Karpas-422 (cell line): ENCODE results near the gene TMEM132E. TPM values are rescaled to one million over a fixed set of nuclear protein-coding genes. Genes with fewer than 3 reads are reported as not detected.

ENCODE experiments used
- DNase-seq: peaks from one replicate; pipeline ENCODE4 v3.0.0-alpha.2; 2015
- H2AFZ ChIP-seq: fragments of 200-600 bp; sonication (generic); 2 replicates; pipeline ENCODE4 v1.6.1; 2014; ENCODE audit warnings: antibody characterized with exemption, low read length, mixed read lengths
- H3K27ac ChIP-seq: fragments of 200-600 bp; sonication (generic); 2 replicates; pipeline ENCODE4 v1.5.1; 2014; ENCODE audit warnings: mild to moderate bottlenecking, low read length, moderate library complexity
- H3K27me3 ChIP-seq: fragments of 200-600 bp; sonication (generic); 2 replicates; pipeline ENCODE4 v1.6.1; 2014; ENCODE audit warnings: low read length, mixed read lengths
- H3K36me3 ChIP-seq: fragments of 200-600 bp; sonication (generic); 2 replicates; pipeline ENCODE4 v1.6.1; 2014; ENCODE audit warnings: low read length, mixed read lengths; ENCODE audit not compliant: insufficient read depth
- H3K4me1 ChIP-seq: fragments of 200-600 bp; sonication (generic); 2 replicates; pipeline ENCODE4 v1.6.1; 2014; ENCODE audit warnings: mild to moderate bottlenecking, low read length, mixed read lengths
- H3K4me2 ChIP-seq: fragments of 200-600 bp; sonication (generic); 2 replicates; pipeline ENCODE4 v1.6.1; 2014; ENCODE audit warnings: low read length, low read depth, mild to moderate bottlenecking; ENCODE audit not compliant: poor library complexity, severe bottlenecking
- H3K4me3 ChIP-seq: fragments of 200-600 bp; sonication (generic); 2 replicates; pipeline ENCODE4 v1.5.1; 2014; ENCODE audit warnings: mild to moderate bottlenecking, antibody characterized with exemption, low read length, mixed read lengths
- H3K79me2 ChIP-seq: fragments of 200-600 bp; sonication (generic); 2 replicates; pipeline ENCODE4 v1.6.1; 2014; ENCODE audit warnings: mild to moderate bottlenecking, low read length, mixed read lengths
- H3K9ac ChIP-seq: fragments of 200-600 bp; sonication (generic); 2 replicates; pipeline ENCODE4 v1.6.0; 2014; ENCODE audit warnings: low read length
- H3K9me2 ChIP-seq: fragments of 200-600 bp; sonication (generic), shearing (Covaris generic); replicated peaks from 2 replicates; pipeline ENCODE4 v1.6.0; 2014; ENCODE audit warnings: mild to moderate bottlenecking, low read length, moderate library complexity; ENCODE audit not compliant: insufficient read depth
- H3K9me3 ChIP-seq: fragments of 300-700, 200-600 bp; sonication (generic); 2 replicates; pipeline ENCODE4 v1.6.1; 2014; ENCODE audit warnings: low read length, mixed read lengths
- H4K20me1 ChIP-seq: fragments of 200-600 bp; sonication (generic); 2 replicates; pipeline ENCODE4 v1.6.1; 2014; ENCODE audit warnings: mild to moderate bottlenecking, antibody characterized with exemption, low read length, low read depth; ENCODE audit not compliant: insufficient read depth
- total RNA-seq: library from RNA; depleted of rRNA; stranded (reverse); fragments of >200 nt; shearing (Covaris generic); gene quantifications from 2 replicates; pipeline ENCODE4 v1.2.3, GENCODE V29; 2014; ENCODE audit warnings: low replicate concordance

TMEM132E gene
- total RNA-seq, 1 experiment from 2014 or later, result not detected

- no peaks in the 10 kb centered on the region for H3K4me1 ChIP-seq
- H3K36me3 ChIP-seq, result no peaks in the 10 kb centered on the region
- H3K9me2 ChIP-seq, result no peaks in the 10 kb centered on the region
- no peaks in the 10 kb centered on the region for H4K20me1 ChIP-seq
- no peaks in the 10 kb centered on the region for H3K9me3 ChIP-seq
- H3K9ac ChIP-seq, result no peak overlapping the region
- no peaks in the 10 kb centered on the region for H3K27me3 ChIP-seq
- no peak overlapping the region for H2AFZ ChIP-seq
- no peak for DNase-seq
- H3K27ac ChIP-seq, result no peak overlapping the region
- H3K4me3 ChIP-seq, result no peak overlapping the region
- no peak overlapping the region for H3K4me2 ChIP-seq
- no peaks in the 10 kb centered on the region for H3K79me2 ChIP-seq
These were observed 18.9 kb downstream of the TMEM132E start for GRCh38 chr17:34598161-34598776.

GRCh38 chr17:34601416-34601815, 22.0 kb downstream of the TMEM132E start:
- H3K9me2 ChIP-seq, result no peaks in the 10 kb centered on the region
- no peak overlapping the region for H2AFZ ChIP-seq
- H3K27me3 ChIP-seq, result no peaks in the 10 kb centered on the region
- no peak overlapping the region for H3K9ac ChIP-seq
- no peaks in the 10 kb centered on the region for H3K36me3 ChIP-seq
- no peaks in the 10 kb centered on the region for H3K4me1 ChIP-seq
- no peak overlapping the region for H3K27ac ChIP-seq
- no peaks in the 10 kb centered on the region for H3K79me2 ChIP-seq
- no peak overlapping the region for H3K4me2 ChIP-seq
- no peak for DNase-seq
- no peaks in the 10 kb centered on the region for H3K9me3 ChIP-seq
- no peaks in the 10 kb centered on the region for H4K20me1 ChIP-seq
- no peak overlapping the region for H3K4me3 ChIP-seq

DNA sequence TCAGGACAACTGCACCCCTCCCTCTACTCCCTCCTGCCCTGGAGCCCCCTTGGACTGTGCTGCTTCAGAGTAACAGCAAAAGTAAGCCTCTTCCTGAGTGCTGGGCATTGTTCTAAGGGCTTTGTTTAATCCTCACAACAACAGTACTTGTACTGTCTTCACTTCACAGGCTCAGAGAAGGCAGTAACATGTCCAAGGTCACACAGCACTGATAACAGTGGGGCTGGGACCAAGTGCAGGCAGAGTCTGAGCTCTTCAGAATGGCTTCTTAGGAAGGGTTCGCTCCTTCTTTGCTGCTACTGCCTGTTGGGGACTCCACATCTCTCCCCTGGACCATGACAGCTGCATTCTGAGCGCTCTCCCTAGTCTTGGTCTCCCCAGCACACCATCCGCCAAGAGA, 24.6 kb downstream of the TMEM132E start:
- H3K9me3 ChIP-seq, result no peaks in the 10 kb centered on the region
- H3K27me3 ChIP-seq, result no peaks in the 10 kb centered on the region
- H2AFZ ChIP-seq, result no peak overlapping the region
- no peak overlapping the region for H3K4me3 ChIP-seq
- H4K20me1 ChIP-seq, result no peaks in the 10 kb centered on the region
- no peaks in the 10 kb centered on the region for H3K79me2 ChIP-seq
- no peaks in the 10 kb centered on the region for H3K4me1 ChIP-seq
- H3K9me2 ChIP-seq, result no peaks in the 10 kb centered on the region
- no peak overlapping the region for H3K9ac ChIP-seq
- no peak overlapping the region for H3K27ac ChIP-seq
- no peak for DNase-seq
- no peaks in the 10 kb centered on the region for H3K36me3 ChIP-seq
- no peak overlapping the region for H3K4me2 ChIP-seq

DNA sequence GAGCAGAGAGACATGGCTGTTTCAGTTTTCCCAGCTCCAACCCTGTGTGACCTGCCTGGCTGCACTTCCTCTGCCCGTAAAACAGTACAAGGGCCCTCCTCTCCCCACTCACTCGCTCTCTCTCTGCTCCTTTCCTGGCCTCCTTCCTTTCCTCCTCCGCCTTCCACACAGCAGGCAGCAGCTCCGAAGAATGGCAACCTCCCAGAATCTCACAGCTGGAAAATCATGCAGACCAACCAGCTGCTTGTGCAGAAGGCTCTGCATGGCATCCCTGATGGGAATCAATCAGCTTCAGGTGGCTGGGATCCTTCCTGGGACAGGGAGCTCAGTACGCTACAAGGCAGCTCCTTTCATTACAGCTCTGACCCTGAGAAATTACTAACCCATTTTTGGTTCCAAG, 27.4 kb downstream of the TMEM132E start:
- H3K27me3 ChIP-seq, result no peaks in the 10 kb centered on the region
- no peak overlapping the region for H2AFZ ChIP-seq
- no peaks in the 10 kb centered on the region for H4K20me1 ChIP-seq
- H3K9ac ChIP-seq, result no peak overlapping the region
- H3K4me3 ChIP-seq, result no peak overlapping the region
- no peak overlapping the region for H3K27ac ChIP-seq
- H3K79me2 ChIP-seq, result no peaks in the 10 kb centered on the region
- no peak overlapping the region for H3K4me2 ChIP-seq
- H3K9me3 ChIP-seq, result no peaks in the 10 kb centered on the region
- DNase-seq, result no peak
- no peaks in the 10 kb centered on the region for H3K4me1 ChIP-seq
- no peaks in the 10 kb centered on the region for H3K36me3 ChIP-seq
- no peaks in the 10 kb centered on the region for H3K9me2 ChIP-seq

- no peak overlapping the region for H3K4me2 ChIP-seq
- no peaks in the 10 kb centered on the region for H3K36me3 ChIP-seq
- DNase-seq, result no peak
- H3K9me2 ChIP-seq, result no peaks in the 10 kb centered on the region
- no peak overlapping the region for H3K27ac ChIP-seq
- no peak overlapping the region for H3K9ac ChIP-seq
- no peak overlapping the region for H2AFZ ChIP-seq
- H3K4me1 ChIP-seq, result no peaks in the 10 kb centered on the region
- no peaks in the 10 kb centered on the region for H3K79me2 ChIP-seq
- no peaks in the 10 kb centered on the region for H3K9me3 ChIP-seq
- H3K4me3 ChIP-seq, result no peak overlapping the region
- H4K20me1 ChIP-seq, result no peaks in the 10 kb centered on the region
- H3K27me3 ChIP-seq, result no peaks in the 10 kb centered on the region
These were observed 28.5 kb downstream of the TMEM132E start for GRCh38 chr17:34607917-34608316.

- Histone ChIP-seq H3K4me2 (no peak overlapping the region), H3K9ac (no peak overlapping the region), H4K20me1 (no peaks in the 10 kb centered on the region)
These were observed 29.8 kb downstream of the TMEM132E start for GRCh38 chr17:34609210-34609609.

DNA sequence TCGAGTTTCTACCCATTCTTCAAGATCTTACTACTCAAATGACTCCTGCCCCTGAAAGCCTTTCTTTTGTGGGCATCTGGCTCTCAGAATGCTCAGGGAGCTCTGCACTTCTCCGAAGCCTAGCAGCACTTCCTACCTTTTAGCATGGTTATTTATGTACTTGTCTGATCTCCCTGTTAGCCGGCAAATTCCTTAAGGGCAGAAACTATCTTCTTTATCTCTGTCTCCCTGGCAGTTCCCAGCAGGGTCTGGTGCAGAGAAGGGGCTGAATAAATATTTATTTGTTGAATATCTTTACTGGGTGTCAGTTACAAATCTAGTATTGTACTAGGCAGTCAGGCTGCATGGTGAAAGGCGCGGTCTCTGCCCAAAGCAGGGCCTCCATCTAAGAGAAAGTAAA, 30.7 kb downstream of the TMEM132E start:
- H3K79me2 ChIP-seq, result no peaks in the 10 kb centered on the region
- H3K9ac ChIP-seq, result no peak overlapping the region
- no peaks in the 10 kb centered on the region for H3K9me3 ChIP-seq
- no peak overlapping the region for H3K4me3 ChIP-seq
- no peaks in the 10 kb centered on the region for H3K36me3 ChIP-seq
- no peaks in the 10 kb centered on the region for H3K4me1 ChIP-seq
- H3K9me2 ChIP-seq, result no peaks in the 10 kb centered on the region
- H2AFZ ChIP-seq, result no peak overlapping the region
- H3K4me2 ChIP-seq, result no peak overlapping the region
- no peak for DNase-seq
- no peaks in the 10 kb centered on the region for H3K27me3 ChIP-seq
- H4K20me1 ChIP-seq, result no peaks in the 10 kb centered on the region
- no peak overlapping the region for H3K27ac ChIP-seq

More at GRCh38 chr17:34609210-34609609, 29.8 kb downstream of the TMEM132E start:
- H3K36me3 ChIP-seq, result no peaks in the 10 kb centered on the region
- H3K4me1 ChIP-seq, result no peaks in the 10 kb centered on the region
- H3K4me3 ChIP-seq, result no peak overlapping the region
- no peaks in the 10 kb centered on the region for H3K9me2 ChIP-seq
- DNase-seq, result no peak
- no peak overlapping the region for H2AFZ ChIP-seq
- no peaks in the 10 kb centered on the region for H3K27me3 ChIP-seq
- no peak overlapping the region for H3K27ac ChIP-seq
- H3K9me3 ChIP-seq, result no peaks in the 10 kb centered on the region
- no peaks in the 10 kb centered on the region for H3K79me2 ChIP-seq

GRCh38 chr17:34610506-34610905, 31.1 kb downstream of the TMEM132E start:
- no peak overlapping the region for H2AFZ ChIP-seq
- H3K27me3 ChIP-seq, result no peaks in the 10 kb centered on the region
- no peaks in the 10 kb centered on the region for H3K79me2 ChIP-seq
- H3K9ac ChIP-seq, result no peak overlapping the region
- no peaks in the 10 kb centered on the region for H3K36me3 ChIP-seq
- no peaks in the 10 kb centered on the region for H4K20me1 ChIP-seq
- no peaks in the 10 kb centered on the region for H3K9me2 ChIP-seq
- no peaks in the 10 kb centered on the region for H3K9me3 ChIP-seq
- no peak overlapping the region for H3K27ac ChIP-seq
- DNase-seq, result no peak
- H3K4me1 ChIP-seq, result no peaks in the 10 kb centered on the region
- H3K4me2 ChIP-seq, result no peak overlapping the region
- H3K4me3 ChIP-seq, result no peak overlapping the region
